GM18502 (cell line): Measurements from ENCODE around the gene DLG3.
"Not testable (repeated sequence)": the region's sequence is repeated elsewhere in the genome, so short reads cannot be mapped to it uniquely, and the experiment has no call there.

Experiments used
- ATAC-seq: cut with Tn5 transposase; IDR thresholded peaks from one replicate; pipeline ENCODE4 v1.9.1; 2021; ENCODE audit warnings: mild to moderate bottlenecking; ENCODE audit not compliant: unreplicated experiment, poor library complexity

Gene DLG3

GRCh38 chrX:70444326-70444945 lies at the start of gene DLG3:
Gene DLG3 (plus strand): TSS chrX:70444835. CDS start chrX:70445202, 367 bp downstream.
- no peak for ATAC-seq

DNA sequence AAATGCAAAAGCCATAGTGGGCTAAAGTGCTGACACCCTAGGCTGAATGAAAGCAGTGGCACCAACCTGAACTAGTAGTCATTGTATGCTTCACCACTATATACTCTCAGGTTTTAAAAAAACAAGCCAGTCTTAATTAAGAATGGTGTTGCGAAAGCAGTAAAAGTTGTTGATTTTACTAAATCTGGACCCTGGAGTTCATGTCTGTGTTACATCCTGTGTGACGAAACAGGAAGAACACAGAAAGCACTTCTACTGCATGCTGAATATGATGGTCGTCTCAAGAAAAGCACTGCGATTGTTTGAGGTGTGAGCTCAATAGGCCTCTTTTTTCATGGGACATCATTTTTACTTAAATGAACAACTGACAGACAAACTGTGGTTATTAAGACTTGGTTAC lies 45.7 kb upstream of the DLG3 start:
- ATAC-seq, result no peak

- ATAC-seq, result not testable (repeated sequence)
These were observed 44.5 kb upstream of the DLG3 start for GRCh38 chrX:70400181-70400580.

GRCh38 chrX:70402721-70403120 lies 41.9 kb upstream of the DLG3 start:
- ATAC-seq, result no peak

GRCh38 chrX:70405003-70405402 lies 39.6 kb upstream of the DLG3 start:
- no peak for ATAC-seq

DNA sequence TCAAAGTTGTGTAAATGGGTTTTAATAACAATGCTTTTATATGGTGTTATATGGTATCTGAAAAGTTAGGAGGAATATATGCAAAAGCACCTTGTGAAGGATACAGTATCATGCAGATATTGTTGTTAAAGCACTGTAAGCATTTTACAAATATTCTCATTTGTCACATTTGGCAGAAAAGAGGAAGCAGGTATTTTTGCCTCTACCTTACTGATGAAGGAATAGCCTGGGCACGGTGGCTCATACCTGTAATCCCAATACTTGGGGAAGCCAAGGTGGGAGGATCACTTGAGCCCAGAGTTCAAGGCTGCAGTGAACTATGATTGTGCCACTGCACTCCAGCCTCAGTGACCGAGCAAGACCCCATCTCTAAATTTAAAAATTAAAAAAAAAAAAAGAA lies 33.7 kb upstream of the DLG3 start:
- no peak for ATAC-seq

DNA sequence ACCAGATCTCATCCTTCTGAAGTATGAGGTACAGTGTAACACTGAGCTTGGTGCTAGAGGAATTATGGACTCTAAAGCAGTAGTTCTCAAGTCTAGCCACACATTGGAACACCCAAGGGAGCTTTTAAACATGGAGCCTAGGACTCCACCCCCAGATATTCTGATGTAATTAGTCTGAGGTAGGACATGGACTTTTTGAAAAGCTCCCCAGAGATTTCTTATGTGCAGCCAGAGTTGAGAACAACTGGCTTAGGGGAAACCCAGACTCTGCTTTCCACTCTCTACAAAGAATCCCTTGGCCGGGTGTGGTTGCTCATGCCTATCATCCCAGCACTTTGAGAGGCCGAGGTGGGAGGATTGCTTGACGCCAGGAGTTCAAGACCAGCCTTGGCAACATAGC lies 33.2 kb upstream of the DLG3 start:
- peak; percentile 43 for ATAC-seq

DNA sequence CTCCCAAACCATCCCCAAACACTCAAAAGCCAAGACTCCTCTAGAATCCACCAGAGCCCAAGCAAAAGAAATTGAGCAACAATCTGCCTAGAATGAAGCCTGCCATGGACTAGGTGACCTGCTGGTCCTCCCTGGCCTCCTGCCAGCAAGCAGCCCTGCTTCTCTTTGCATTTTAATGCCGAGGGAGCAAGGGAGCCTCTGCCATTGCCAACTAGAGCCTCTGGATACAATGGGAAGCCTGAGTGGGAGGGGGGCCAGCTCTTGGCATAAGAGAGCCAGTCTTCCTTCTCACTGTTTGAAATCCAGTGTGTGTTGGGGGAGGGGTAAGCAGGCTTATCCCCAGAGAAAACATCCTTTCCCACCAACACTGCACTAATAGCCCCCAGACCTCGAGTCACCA lies 23.0 kb upstream of the DLG3 start:
- ATAC-seq, result no peak

DNA sequence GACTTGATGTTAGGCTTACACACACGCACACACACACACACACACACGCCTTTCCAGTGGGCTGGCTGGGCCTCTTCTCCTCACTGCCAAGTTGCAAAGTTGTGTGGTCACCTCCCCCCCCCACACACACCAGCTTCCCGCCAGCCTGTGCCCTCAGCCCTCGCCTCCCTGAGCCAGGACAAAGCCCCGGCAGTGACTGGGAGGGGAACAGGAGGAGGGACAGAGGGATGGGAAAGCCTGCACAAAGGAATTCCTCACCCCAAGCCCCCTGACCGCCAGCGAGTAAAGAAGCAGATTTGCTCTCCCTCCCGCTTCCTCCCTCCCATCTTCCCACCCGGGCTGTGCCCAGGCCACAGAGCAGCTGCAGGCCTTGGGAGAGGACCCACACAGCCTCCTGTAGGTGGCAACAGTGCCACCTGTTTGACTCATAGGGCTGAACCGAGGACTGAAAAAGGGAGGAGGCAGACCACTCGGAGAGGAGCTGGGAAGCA lies 21.7 kb upstream of the DLG3 start, which contains the start of gene GDPD2:
Gene GDPD2, plus strand, starts transcription at position 464 of the 491 bp plus-strand sequence. CDS start 1,671 bp downstream, outside the sequence.
- ATAC-seq, result no peak

DNA sequence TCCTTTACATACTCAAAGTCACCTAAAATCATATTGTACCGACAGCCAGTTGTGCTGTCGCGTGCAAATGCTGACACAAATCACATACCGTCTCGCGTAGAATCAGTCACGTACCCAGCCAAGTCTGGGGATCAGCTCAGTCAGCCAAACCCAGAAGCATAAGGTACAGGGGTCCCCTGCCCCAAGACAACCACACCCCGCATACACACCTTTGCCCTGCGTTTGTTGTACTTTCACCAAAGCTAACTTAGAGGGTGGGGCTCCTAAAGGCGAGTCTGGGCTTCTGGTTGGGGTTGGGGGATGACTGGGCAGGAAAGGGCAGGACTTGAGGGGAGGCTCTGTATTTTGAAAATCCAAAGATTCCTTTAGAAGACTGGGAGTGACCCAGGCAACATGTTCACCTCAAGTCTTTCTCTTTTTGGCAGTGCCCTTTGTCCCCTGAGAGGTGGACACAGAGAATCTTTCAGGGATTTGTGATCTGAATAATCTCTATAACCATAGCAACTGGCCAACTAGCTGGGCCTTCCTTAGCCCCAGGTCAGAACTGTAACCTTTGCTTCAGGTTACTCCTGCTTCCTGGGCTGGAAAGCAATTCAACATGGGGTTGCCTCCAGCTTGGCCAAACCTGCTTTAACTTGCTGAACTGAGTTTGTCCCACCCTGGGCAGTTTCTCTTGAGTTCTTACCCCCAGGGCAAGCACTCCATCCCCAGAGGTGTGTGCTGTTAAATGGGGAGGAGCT lies 20.5 kb upstream of the DLG3 start:
- ATAC-seq, result no peak

- no peak for ATAC-seq
These were observed 19.8 kb upstream of the DLG3 start for GRCh38 chrX:70424801-70425200.

DNA sequence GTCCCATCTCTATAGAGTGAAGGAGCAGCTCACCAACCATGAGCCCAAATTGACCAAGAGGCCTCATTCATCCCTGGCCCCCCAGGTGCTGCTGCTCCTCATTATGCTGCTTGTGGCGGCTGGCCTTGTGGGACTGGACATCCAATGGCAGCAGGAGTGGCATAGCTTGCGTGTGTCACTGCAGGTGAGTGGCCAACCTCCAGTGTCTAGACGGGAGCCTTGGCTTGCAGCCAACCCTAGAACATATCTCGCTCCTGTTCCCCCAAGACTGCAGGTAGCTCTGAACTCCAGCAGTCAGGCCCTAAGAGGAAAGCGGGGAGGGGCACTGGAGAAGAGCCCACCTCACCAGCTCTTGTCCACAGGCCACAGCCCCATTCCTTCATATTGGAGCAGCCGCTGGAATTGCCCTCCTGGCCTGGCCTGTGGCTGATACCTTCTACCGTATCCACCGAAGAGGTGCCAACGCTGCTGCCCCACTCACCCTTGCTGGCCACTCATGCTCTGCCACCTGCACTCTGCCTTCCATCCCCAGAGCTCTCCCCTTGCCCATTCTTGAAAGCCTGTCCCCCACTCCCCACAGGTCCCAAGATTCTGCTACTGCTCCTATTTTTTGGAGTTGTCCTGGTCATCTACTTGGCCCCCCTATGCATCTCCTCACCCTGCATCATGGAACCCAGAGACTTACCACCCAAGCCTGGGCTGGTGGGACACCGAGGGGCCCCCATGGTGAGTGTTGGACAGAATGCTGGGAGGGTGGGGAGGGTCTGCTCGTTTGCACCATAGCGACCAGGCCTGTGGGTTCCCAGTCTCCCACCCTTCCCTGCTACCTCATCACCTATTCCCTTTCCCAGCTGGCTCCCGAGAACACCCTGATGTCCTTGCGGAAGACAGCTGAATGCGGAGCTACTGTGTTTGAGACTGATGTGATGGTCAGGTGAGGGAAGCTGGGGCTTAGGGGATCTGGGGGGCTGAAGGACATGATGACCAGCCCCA lies 18.1 kb upstream of the DLG3 start:
- no peak for ATAC-seq

- ATAC-seq, result no peak
These were observed 17.3 kb upstream of the DLG3 start for GRCh38 chrX:70427365-70427764.

DNA sequence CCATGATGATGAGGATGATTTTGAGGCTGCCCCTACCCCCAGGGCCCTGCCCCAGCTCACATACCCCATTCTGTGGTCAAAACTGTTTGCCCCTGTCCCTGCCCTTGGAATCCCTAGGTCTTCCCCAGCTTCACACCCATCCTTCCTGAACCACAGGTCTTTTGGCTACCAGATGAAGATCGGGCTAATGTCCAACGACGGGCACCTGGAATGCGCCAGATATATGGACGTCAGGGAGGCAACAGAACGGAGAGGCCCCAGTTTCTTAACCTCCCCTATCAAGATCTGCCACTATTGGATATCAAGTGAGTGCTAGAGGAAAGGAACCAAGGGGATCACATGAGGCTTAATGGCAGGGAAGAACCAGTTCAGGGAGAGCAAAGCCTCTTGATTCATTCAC lies 14.9 kb upstream of the DLG3 start:
- no peak for ATAC-seq

DNA sequence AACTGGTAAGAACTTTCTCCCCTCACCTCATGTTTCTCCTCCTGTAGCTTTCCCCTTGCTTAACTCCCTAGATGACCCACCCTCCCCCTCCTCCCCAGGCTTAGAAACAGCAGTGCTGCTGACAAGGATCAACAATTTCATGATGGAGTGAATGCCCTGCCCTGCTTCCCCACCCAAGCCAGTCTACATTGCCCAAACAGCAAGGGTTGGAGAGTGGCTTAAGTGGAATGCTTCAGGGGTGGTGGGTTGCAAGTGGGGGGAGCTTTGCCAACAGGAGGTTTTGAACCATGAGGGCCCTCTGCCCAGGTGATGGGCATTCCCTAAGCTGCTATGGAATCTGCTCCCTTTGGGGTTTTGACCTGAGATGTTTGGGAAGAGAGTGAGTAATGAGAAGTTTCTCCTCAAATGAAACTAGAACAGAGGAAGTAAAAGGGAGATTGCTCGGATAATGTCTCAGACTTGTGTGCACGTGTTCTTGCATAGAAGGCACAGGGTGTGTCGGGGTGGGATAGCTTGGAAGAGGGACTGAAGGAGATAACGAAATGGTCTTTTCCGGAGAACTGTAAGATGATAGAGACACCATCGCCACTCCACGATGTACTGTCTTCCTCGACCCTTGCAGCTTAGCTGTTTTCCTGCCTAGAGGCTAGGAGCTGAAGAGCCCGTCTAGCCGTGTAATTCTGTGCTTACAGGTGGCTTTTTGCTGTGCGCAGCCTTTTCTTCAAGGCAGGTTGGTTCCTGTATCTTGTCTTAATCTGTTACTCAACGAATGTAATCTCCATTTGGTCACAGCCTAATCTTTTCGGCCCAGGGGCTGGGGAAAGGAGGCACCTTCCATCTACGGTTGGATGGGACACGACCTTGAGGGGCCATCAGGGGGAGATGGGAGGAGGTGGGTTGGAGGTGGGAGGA lies 11.4 kb upstream of the DLG3 start:
- ATAC-seq, result no peak

GRCh38 chrX:70433848-70434351 lies 10.7 kb upstream of the DLG3 start:
- peak; percentile 72 for ATAC-seq

DNA sequence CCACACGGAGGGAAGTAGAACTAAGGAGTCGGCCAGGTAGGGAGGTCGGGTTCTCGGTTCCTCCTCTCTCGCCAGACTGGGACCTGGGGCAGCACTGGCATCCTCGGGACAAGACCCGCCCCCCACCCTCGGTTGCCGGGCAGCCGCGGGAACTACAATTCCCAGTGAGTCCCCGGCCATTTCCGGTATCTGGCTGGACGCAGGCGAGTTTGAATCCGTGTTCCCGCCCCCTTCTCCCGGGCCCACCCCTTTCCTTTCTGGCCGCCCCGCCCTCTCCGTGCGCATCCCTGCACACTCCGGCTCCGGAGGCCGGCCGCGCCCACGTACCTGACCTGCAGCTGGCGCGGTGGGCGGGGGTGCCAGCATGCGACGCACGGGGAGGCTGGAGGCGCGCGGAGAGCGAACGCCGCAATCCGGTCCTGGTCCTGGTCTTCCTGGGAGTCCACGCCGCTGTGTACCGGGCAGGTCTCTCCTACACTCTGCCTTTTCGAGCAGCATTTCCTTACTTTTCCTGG lies 10.2 kb upstream of the DLG3 start:
- peak; percentile 69 for ATAC-seq

DNA sequence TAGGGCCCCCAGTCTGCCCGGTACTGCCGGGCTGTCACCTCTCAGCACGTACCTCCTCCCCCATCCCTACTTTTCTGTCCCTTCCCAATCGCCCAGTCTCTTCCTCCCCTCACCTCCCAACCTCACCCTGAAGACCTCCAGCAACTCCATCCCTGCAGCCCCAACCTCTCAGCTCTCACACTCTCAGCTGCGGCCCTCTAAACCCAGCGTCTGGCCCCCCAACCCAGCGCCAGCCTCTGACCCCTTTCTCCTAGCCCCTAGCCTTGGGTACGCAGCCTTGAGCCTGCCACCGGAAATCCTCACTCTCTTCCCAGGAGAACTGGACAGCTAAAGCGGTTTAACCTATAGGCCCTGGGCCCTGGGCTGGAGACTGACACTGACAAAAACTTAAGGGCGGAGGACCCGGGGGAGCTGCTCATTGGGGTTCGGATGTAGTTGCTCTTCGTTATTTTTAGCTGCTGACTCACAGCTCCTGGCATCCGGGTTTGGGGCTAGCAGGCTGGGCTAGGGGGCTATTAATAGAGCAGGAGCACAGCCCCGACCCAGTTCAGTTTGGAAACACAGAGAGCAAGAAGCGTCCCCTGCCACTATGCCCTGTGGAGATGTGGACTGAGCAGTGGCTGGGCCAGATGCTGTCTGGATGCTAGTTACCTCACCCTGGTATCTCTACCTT lies 9.6 kb upstream of the DLG3 start:
- no peak for ATAC-seq

DNA sequence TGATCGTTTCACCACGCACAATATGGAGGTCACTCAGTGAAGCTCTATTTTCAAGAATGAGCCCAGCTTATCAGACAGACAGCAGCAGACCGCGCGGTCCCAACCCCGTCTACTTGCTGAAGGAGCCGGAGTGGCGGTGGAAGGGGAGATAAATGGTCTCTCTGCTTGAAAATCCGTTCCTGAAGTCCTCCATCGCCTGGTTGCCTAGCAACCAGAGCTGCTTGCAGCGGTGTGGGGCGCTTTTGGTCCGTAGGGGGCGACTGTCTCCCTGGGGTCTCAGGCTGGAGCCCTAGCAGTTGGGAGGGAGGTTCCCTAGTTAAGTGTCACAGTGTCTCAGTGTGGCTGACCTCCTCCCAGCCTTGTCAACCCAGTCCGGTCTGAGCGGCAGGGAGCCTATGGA lies 8.3 kb upstream of the DLG3 start:
- no peak for ATAC-seq
